Neural crest cell (in vitro differentiated cells): ENCODE results near the gene PLXNB3. TPM values are rescaled to one million over a fixed set of nuclear protein-coding genes. Genes with fewer than 3 reads are reported as not detected.

Experiments
- DNase-seq: peaks from one replicate; pipeline ENCODE4 v3.0.0; 2021; ENCODE audit warnings: low read depth, mixed read lengths, low spot score
- H3K27ac Mint-ChIP-seq: one replicate; pipeline ENCODE4 v1.8.0; 2021; ENCODE audit warnings: mild to moderate bottlenecking, mixed read lengths; ENCODE audit not compliant: unreplicated experiment
- H3K27me3 Mint-ChIP-seq: 2 replicates; pipeline ENCODE4 v1.8.0; 2021; ENCODE audit warnings: low read depth, mild to moderate bottlenecking, mixed read lengths
- H3K36me3 Mint-ChIP-seq: 2 replicates; pipeline ENCODE4 v1.8.0; 2021; ENCODE audit warnings: low read depth, mild to moderate bottlenecking, mixed read lengths
- H3K4me1 Mint-ChIP-seq: 2 replicates; pipeline ENCODE4 v1.8.0; 2021; ENCODE audit warnings: mixed read lengths
- H3K4me3 Mint-ChIP-seq: one replicate; pipeline ENCODE4 v1.8.0; 2021; ENCODE audit warnings: mild to moderate bottlenecking, mixed read lengths
- H3K9me3 Mint-ChIP-seq: 2 replicates; pipeline ENCODE4 v1.8.0; 2021; ENCODE audit warnings: mixed read lengths
- CTCF ChIP-seq: fragments of 200-600 bp; sonication (generic); conservative IDR thresholded peaks from 2 replicates; pipeline ENCODE4 v1.5.0; 2021; ENCODE audit warnings: antibody characterized with exemption, mild to moderate bottlenecking
- total RNA-seq: library from RNA; stranded (reverse); gene quantifications from 2 replicates; pipeline ENCODE4 v1.2.1, GENCODE V29; 2021

PLXNB3 gene
- total RNA-seq, 1 donor from 2014 or later, result 15.7 TPM

GRCh38 chrX:153770601-153771414 is 6.8 kb downstream of the PLXNB3 start:
- no peaks in the 10 kb centered on the region for H3K9me3 Mint-ChIP-seq
- no peaks in the 10 kb centered on the region for H3K27me3 Mint-ChIP-seq
- H3K4me1 Mint-ChIP-seq, result peaks cover 8% of the 10 kb centered on the region
- no peak overlapping the region for H3K27ac Mint-ChIP-seq
- H3K36me3 Mint-ChIP-seq, result no peaks in the 10 kb centered on the region
- TF ChIP-seq CTCF, result no peak
- DNase-seq, result no peak
- H3K4me3 Mint-ChIP-seq, result no peak overlapping the region

- peaks cover 3% of the 10 kb centered on the region for H3K4me1 Mint-ChIP-seq
- no peak overlapping the region for H3K27ac Mint-ChIP-seq
- H3K36me3 Mint-ChIP-seq, result no peaks in the 10 kb centered on the region
- no peaks in the 10 kb centered on the region for H3K9me3 Mint-ChIP-seq
- no peak overlapping the region for H3K4me3 Mint-ChIP-seq
- H3K27me3 Mint-ChIP-seq, result no peaks in the 10 kb centered on the region
- DNase-seq, result no peak
- TF ChIP-seq CTCF, result no peak
Measured at GRCh38 chrX:153771415-153772315, 7.6 kb downstream of the PLXNB3 start.

DNA sequence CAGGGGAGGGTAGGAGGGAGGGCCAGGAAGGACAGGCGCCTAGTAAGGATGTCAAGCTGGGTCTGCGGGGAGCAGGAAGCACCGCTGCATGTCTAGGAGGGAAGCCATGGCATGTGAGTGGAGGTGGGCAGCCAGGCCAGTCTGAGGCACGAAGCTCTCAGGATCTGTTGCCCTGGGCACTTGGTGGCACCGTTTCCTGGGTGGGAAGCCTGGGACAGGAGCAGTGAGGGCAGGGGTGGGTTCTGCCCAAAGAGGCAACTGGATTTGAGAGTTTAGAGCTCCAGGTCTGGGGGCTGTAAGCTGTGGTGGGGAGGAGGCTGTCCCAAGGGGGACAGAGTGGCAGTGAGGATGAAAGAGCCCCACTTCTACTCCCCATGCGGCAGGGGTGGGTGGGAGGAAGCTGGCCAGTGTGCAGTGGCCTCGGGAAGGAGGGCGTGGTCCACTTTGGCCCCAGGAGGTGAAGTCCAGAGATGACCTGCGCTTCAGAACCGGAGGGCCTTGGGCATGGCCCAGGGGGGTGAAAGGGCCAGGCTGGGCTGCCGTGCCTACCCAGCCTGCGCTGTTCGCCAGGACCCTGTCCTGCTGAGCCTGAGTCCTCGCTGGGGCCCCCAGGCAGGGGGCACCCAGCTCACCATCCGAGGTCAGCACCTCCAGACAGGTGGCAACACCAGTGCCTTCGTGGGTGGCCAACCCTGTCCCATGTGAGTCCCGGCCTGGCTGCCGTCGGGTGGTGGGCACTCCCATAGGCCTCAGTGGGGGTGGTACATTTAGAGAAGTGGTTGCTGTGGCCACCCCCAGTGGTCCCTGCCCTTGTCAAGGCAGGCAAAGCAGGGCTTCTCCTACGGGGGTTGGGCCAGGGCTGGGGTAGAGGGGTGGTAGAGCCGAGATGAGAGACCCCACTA is 8.5 kb downstream of the PLXNB3 start:
- Mint-ChIP-seq H3K9me3 (no peaks in the 10 kb centered on the region), H3K4me3 (no peak overlapping the region), H3K36me3 (no peaks in the 10 kb centered on the region), H3K27ac (no peak overlapping the region), H3K27me3 (no peaks in the 10 kb centered on the region), H3K4me1 (no peaks in the 10 kb centered on the region)
- no peak for TF ChIP-seq CTCF
- no peak for DNase-seq

DNA sequence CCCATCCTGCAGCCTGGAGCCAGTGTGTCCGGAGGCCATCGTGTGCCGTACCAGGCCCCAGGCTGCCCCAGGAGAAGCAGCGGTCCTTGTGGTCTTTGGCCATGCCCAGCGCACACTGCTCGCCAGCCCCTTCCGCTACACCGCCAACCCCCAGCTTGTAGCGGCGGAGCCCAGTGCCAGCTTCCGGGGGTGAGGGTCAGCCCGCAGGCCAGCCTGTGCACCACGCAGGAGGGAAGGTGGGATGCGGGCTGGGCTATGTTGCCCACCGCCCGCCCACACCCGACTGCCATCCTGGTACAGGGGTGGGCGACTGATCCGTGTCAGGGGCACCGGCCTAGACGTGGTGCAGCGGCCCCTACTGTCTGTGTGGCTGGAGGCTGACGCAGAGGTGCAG is 9.2 kb downstream of the PLXNB3 start:
- no peaks in the 10 kb centered on the region for H3K27me3 Mint-ChIP-seq
- no peak overlapping the region for H3K4me3 Mint-ChIP-seq
- TF ChIP-seq CTCF, result no peak
- DNase-seq, result no peak
- H3K36me3 Mint-ChIP-seq, result no peaks in the 10 kb centered on the region
- H3K27ac Mint-ChIP-seq, result no peak overlapping the region
- H3K9me3 Mint-ChIP-seq, result no peaks in the 10 kb centered on the region
- no peaks in the 10 kb centered on the region for H3K4me1 Mint-ChIP-seq
